ENCODE data around the gene ABAT.

ABAT gene

DNA sequence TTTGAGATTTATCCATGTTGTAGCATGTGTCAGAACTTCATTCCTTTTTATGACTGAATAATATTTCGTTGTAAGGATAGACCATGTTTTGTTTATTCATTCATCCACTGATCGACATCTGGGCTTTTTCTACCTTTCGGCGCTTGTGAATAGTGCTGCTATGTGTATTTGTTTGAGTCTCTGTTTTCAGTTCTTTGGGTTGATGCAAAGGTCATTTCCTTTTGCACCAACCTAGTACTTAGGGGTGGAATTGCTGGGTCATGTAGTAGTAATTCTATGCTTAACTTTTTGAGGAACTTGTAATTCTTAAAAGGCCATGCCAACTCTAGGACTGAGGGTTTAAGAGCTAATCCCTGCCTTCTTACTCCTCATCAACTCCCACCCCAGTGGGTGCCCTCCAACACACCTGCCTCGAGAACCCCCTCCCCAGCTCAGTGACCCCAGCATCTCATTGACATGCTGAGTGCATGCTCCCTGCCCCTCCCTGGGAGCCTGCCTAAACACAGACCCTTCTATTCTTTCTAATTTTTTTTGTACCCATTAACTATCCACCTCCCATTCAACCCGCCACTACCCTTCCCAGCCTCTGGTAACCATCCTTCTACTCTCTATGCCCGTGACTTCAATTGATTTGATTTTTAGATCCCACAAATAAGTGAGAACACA, 51.2 kb downstream of the ABAT start:
- no peak for TF ChIP-seq EZH2phosphoT487 (IDR thresholded peaks at IDR 0.05; ENCODE audit: low read length)
- no peaks in the 10 kb centered on the region for H3K9me2 ChIP-seq (replicated peaks; ENCODE audit: insufficient read depth, low read length)
- H3K4me3 ChIP-seq (ENCODE audit: low read length), result no peak overlapping the region
- H3F3A ChIP-seq (ENCODE audit: insufficient read depth, low read length), result no peaks in the 10 kb centered on the region
- H3K9ac ChIP-seq (ENCODE audit: low read length), result no peak overlapping the region
- no peaks in the 10 kb centered on the region for H4K20me1 ChIP-seq (ENCODE audit: insufficient read depth, low read length)
- no peaks in the 10 kb centered on the region for H3K4me1 ChIP-seq (ENCODE audit: low read length)
- H3K79me2 ChIP-seq (ENCODE audit: low read length), result no peaks in the 10 kb centered on the region
- no peak overlapping the region for H3K27ac ChIP-seq (ENCODE audit: low read length)
- H2AFZ ChIP-seq (ENCODE audit: low read length), result no peak overlapping the region
- no peak overlapping the region for H3K4me2 ChIP-seq (ENCODE audit: low read depth, low read length)
- H3K27me3 ChIP-seq (replicated peaks; ENCODE audit: insufficient read depth, low read length), result no peaks in the 10 kb centered on the region
- DNase-seq, result no peak
- no peaks in the 10 kb centered on the region for H3K36me3 ChIP-seq (replicated peaks; ENCODE audit: insufficient read depth, low read length)
- H3K9me3 ChIP-seq (replicated peaks; ENCODE audit: insufficient read depth, low read length), result no peaks in the 10 kb centered on the region

DNA sequence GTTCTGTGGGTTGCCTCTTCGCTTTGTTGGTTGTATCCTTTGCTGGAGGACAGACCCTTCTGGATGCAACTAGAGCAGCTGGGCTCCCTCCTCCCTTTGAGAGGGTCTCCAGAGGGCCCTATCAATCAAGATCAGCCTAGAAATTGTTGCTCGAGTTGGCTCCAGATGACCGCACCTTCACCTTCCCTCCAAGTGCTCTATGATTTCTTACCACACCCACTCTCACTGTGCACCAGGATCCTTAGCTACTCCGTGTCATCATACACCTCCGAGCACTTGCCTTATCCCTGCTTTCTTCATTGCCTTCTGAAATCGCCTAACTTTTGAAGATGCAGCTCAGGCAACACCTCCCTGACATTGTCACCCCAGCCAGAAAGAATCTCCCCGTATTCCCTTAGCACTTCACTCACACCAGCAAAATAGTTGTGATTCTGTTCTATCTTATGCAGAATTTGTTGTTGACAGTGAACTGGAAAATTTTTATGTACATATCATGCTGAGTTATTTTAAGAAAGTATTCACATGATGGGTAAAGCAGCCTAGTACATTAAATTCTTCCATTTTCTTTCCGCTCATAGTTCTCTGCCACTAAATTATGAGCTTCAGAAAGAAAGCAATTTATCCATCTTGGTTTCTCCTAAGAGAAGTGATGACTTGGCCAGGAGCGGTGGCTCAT, 52.9 kb downstream of the ABAT start:
- DNase-seq, result no peak
- no peak overlapping the region for H3K4me3 ChIP-seq (ENCODE audit: low read length)
- no peaks in the 10 kb centered on the region for H3K9me3 ChIP-seq (replicated peaks; ENCODE audit: insufficient read depth, low read length)
- no peak overlapping the region for H3K27ac ChIP-seq (ENCODE audit: low read length)
- H3K9me2 ChIP-seq (replicated peaks; ENCODE audit: insufficient read depth, low read length), result no peaks in the 10 kb centered on the region
- no peaks in the 10 kb centered on the region for H3K36me3 ChIP-seq (replicated peaks; ENCODE audit: insufficient read depth, low read length)
- H3K4me2 ChIP-seq (ENCODE audit: low read depth, low read length), result no peak overlapping the region
- no peak overlapping the region for H2AFZ ChIP-seq (ENCODE audit: low read length)
- H3K4me1 ChIP-seq (ENCODE audit: low read length), result no peaks in the 10 kb centered on the region
- no peak overlapping the region for H3K9ac ChIP-seq (ENCODE audit: low read length)
- no peaks in the 10 kb centered on the region for H4K20me1 ChIP-seq (ENCODE audit: insufficient read depth, low read length)
- H3F3A ChIP-seq (ENCODE audit: insufficient read depth, low read length), result no peaks in the 10 kb centered on the region
- no peaks in the 10 kb centered on the region for H3K27me3 ChIP-seq (replicated peaks; ENCODE audit: insufficient read depth, low read length)
- TF ChIP-seq EZH2 (optimal IDR thresholded peaks at IDR 0.05; ENCODE audit: low read depth, low read length), result no peak
- TF ChIP-seq, protein P1, sequence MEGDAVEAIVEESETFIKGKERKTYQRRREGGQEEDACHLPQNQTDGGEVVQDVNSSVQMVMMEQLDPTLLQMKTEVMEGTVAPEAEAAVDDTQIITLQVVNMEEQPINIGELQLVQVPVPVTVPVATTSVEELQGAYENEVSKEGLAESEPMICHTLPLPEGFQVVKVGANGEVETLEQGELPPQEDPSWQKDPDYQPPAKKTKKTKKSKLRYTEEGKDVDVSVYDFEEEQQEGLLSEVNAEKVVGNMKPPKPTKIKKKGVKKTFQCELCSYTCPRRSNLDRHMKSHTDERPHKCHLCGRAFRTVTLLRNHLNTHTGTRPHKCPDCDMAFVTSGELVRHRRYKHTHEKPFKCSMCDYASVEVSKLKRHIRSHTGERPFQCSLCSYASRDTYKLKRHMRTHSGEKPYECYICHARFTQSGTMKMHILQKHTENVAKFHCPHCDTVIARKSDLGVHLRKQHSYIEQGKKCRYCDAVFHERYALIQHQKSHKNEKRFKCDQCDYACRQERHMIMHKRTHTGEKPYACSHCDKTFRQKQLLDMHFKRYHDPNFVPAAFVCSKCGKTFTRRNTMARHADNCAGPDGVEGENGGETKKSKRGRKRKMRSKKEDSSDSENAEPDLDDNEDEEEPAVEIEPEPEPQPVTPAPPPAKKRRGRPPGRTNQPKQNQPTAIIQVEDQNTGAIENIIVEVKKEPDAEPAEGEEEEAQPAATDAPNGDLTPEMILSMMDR (IDR thresholded peaks at IDR 0.05; ENCODE audit: low read length), result no peak
- no peak for TF ChIP-seq EZH2phosphoT487 (IDR thresholded peaks at IDR 0.05; ENCODE audit: low read length)
- no peaks in the 10 kb centered on the region for H3K79me2 ChIP-seq (ENCODE audit: low read length)

DNA sequence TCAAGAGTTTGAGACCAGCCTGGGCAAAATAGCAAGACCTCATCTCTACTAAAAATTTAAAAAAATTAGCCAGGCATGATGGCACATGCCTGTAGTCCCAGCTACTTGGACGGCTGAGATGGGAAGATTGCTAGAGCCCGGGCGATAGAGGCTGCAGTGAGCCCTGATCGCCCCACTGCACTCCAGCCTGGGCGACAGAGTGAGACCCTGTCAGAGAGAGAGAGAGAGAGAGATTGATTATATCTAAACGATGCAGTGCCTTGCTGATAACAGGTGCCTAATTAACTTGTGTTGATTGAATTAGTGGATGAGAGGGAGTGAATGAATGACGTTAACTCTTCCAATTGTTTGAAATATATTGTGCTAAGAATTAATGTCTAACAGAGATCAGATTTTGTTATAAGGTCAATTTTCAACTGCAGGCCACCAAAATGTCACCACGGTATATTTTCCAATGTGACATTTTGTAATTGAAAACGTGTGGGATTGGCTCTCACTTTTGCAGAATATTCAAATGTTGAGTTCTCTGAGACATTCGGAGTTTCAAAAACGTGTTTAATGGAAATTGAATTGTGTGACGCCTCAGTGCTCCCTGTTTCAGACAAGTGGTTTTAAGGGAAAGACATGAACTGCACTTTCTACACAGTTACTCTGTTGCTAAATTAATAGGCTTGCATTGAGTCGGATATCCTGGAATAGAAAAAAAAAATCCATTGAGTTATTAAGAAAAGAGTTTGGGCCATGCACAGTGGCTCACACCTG, 53.6 kb downstream of the ABAT start:
- TF ChIP-seq EZH2 (optimal IDR thresholded peaks at IDR 0.05; ENCODE audit: low read depth, low read length) (no peak), EZH2phosphoT487 (IDR thresholded peaks at IDR 0.05; ENCODE audit: low read length) (no peak)
- TF ChIP-seq, protein P1 (IDR thresholded peaks at IDR 0.05; ENCODE audit: low read length), result no peak
- Histone ChIP-seq H3K4me2 (ENCODE audit: low read depth, low read length) (no peak overlapping the region), H3K36me3 (replicated peaks; ENCODE audit: insufficient read depth, low read length) (no peaks in the 10 kb centered on the region), H3K4me3 (ENCODE audit: low read length) (no peak overlapping the region), H3K9ac (ENCODE audit: low read length) (no peak overlapping the region), H3K27ac (ENCODE audit: low read length) (no peak overlapping the region), H3K4me1 (ENCODE audit: low read length) (no peaks in the 10 kb centered on the region), H2AFZ (ENCODE audit: low read length) (no peak overlapping the region), H3K9me3 (replicated peaks; ENCODE audit: insufficient read depth, low read length) (no peaks in the 10 kb centered on the region), H3K9me2 (replicated peaks; ENCODE audit: insufficient read depth, low read length) (no peaks in the 10 kb centered on the region), H3F3A (ENCODE audit: insufficient read depth, low read length) (no peaks in the 10 kb centered on the region), H3K79me2 (ENCODE audit: low read length) (no peaks in the 10 kb centered on the region), H4K20me1 (ENCODE audit: insufficient read depth, low read length) (no peaks in the 10 kb centered on the region), H3K27me3 (replicated peaks; ENCODE audit: insufficient read depth, low read length) (no peaks in the 10 kb centered on the region)
- DNase-seq, result no peak
